Measurements from ENCODE around the gene MITF. TPM values are rescaled to one million over a fixed set of nuclear protein-coding genes. Genes with fewer than 3 reads are reported as not detected.

Gene MITF
- total and polyA plus RNA-seq, 7 donors: 11.8 to 98.1 (median 49.9) TPM

GRCh38 chr3:69751074-69751476 is 11.8 kb downstream of the MITF start:
- Histone ChIP-seq H3K27ac (peak overlapping the region; percentile 7), H3K4me3 (no peak overlapping the region), H3K9me3 (no peaks in the 10 kb centered on the region), H3K27me3 (ENCODE audit: insufficient read depth in 3 of 3, low read length in 2 of 3) (no peaks in the 10 kb centered on the region), H3K36me3 (ENCODE audit: insufficient read depth in 1 of 2, low read depth in 1 of 2) (no peaks in the 10 kb centered on the region), H3K4me1 (peaks cover 55% of the 10 kb centered on the region)
- no peak for TF ChIP-seq CTCF (IDR thresholded peaks at IDR 0.05)
- ATAC-seq (no peak), DNase-seq (no peak)
- WGBS, 3 donors: 34 to 64% (median 58%) methylated on average over 1 of the region's 1 CpG
- intact Hi-C loops (cut with DNase I): no loop called here

GRCh38 chr3:69752241-69752640 is 13.0 kb downstream of the MITF start:
- no peak overlapping the region for H3K4me3 ChIP-seq
- WGBS, 3 donors: 81 to 100% (median 94%) methylated on average over 1 of the region's 1 CpG
- intact Hi-C loops (cut with DNase I): no loop called here

GRCh38 chr3:69753179-69753775 is 14.0 kb downstream of the MITF start:
- Histone ChIP-seq H3K9me3 (no peaks in the 10 kb centered on the region), H3K4me1 (peaks cover 41% of the 10 kb centered on the region), H3K4me3 (no peak overlapping the region), H3K27me3 (ENCODE audit: insufficient read depth in 3 of 3, low read length in 2 of 3) (no peaks in the 10 kb centered on the region), H3K27ac (no peak overlapping the region), H3K36me3 (ENCODE audit: insufficient read depth in 1 of 2, low read depth in 1 of 2) (no peaks in the 10 kb centered on the region)
- DNase-seq: no peak
- no peak for ATAC-seq
- intact Hi-C loops (cut with DNase I): no loop called here
- TF ChIP-seq CTCF (IDR thresholded peaks at IDR 0.05): no peak

More at GRCh38 chr3:69752241-69752640, 13.0 kb downstream of the MITF start:
- no peaks in the 10 kb centered on the region for H3K36me3 ChIP-seq (ENCODE audit: insufficient read depth in 1 of 2, low read depth in 1 of 2)
- H3K4me1 ChIP-seq: peaks cover 45% of the 10 kb centered on the region
- DNase-seq: no peak
- no peak for ATAC-seq
- no peak overlapping the region for H3K27ac ChIP-seq
- no peaks in the 10 kb centered on the region for H3K27me3 ChIP-seq (ENCODE audit: insufficient read depth in 3 of 3, low read length in 2 of 3)
- H3K9me3 ChIP-seq: no peaks in the 10 kb centered on the region
- TF ChIP-seq CTCF (IDR thresholded peaks at IDR 0.05): no peak

DNA sequence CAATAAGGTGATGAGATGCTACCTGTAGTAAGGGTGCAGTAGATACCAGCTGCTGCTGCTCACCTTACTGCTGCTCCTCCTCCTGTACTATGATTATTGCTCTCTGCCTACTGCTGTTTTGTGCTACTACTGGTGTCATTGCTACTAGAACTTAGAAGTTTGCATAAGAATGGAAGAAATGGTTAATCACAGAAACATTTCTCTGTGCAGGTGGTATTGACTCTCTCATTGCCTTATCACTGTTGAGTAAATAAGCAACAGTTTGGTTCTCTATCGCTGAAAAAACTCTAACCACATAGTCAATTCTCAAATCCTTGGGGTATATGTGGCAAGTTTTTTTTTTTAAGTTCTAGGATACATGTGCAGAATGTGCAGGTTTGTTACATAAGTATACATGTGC is 16.5 kb downstream of the MITF start:
- ATAC-seq (no peak), DNase-seq (no peak)
- intact Hi-C loops (cut with DNase I): no loop called here
- Histone ChIP-seq H3K36me3 (ENCODE audit: insufficient read depth in 1 of 2, low read depth in 1 of 2) (no peaks in the 10 kb centered on the region), H3K4me3 (no peak overlapping the region), H3K9me3 (no peaks in the 10 kb centered on the region), H3K27me3 (ENCODE audit: insufficient read depth in 3 of 3, low read length in 2 of 3) (no peaks in the 10 kb centered on the region), H3K4me1 (peaks cover 20% of the 10 kb centered on the region), H3K27ac (no peak overlapping the region)
- WGBS, 3 donors: 94 to 100% (median 96%) methylated on average over 1 of the region's 1 CpG
- TF ChIP-seq CTCF (IDR thresholded peaks at IDR 0.05): no peak

Measured in psoas muscle (tissue), 8 donors.